ENCODE results near the gene HOMER2. TPM values are rescaled to one million over a fixed set of nuclear protein-coding genes. Genes with fewer than 3 reads are reported as not detected.

Gene HOMER2
- total and polyA plus RNA-seq, 9 of the 15 experiments (the other 6 are each of a cell fraction or from before 2014, with no cell fraction given): 0.13 to 0.47 (median 0.29) TPM; not detected in 1

GRCh38 chr15:82993144-82993543, 40.6 kb upstream of the HOMER2 start:
- Histone ChIP-seq H3K4me3 (no peak overlapping the region), H4K20me1 (replicated peaks; ENCODE audit: control insufficient read depth, insufficient read depth, low read length) (no peaks in the 10 kb centered on the region), H3K4me2 (ENCODE audit: insufficient read depth, low read length) (no peak overlapping the region), H3K27me3 (ENCODE audit: control insufficient read depth in 2 of 2, insufficient read depth in 2 of 2, low read length in 2 of 2) (no peaks in the 10 kb centered on the region), H3K79me2 (ENCODE audit: control insufficient read depth, insufficient read depth, low read length) (no peaks in the 10 kb centered on the region), H3K9me3 (replicated peaks; ENCODE audit: control insufficient read depth, insufficient read depth, low read depth, low read length) (no peaks in the 10 kb centered on the region; the same call in 1 of the 2 replicates), H2AFZ (ENCODE audit: low read depth, low read length) (no peak overlapping the region), H3K4me1 (replicated peaks in 1 of 2; ENCODE audit: control insufficient read depth in 2 of 2, insufficient read depth in 2 of 2, low read length in 2 of 2) (no peaks in the 10 kb centered on the region; a peak in 1 of 5 replicates), H3K9me1 (ENCODE audit: control insufficient read depth, insufficient read depth, low read length) (no peaks in the 10 kb centered on the region), H3K27ac (ENCODE audit: extremely low read depth, low read depth, low read length) (no peak overlapping the region), H3K9ac (ENCODE audit: insufficient read depth in 1 of 2, low read depth in 2 of 2, low read length in 2 of 2) (no peak overlapping the region), H3K36me3 (ENCODE audit: control insufficient read depth, insufficient read depth, low read length) (peaks cover 19% of the 10 kb centered on the region; the same call in 2 of the 3 replicates)
- no TSS peak for BruUV-seq (replicated peaks)
- ATAC-seq: no peak
- CTCF ChIA-PET (ENCODE audit: low intra/inter-chr PET ratio): no interaction called here
- TF ChIP-seq ZC3H8 (IDR thresholded peaks at IDR 0.05) (no peak), GTF2A2 (tag; IDR thresholded peaks at IDR 0.05) (no peak), TEAD2 (tag; IDR thresholded peaks at IDR 0.05) (no peak), THAP7 (CRISPR knock-in tag; IDR thresholded peaks at IDR 0.05) (no peak)
- no peak for DNase-seq (ENCODE audit: extremely low read depth in 1 of 4, low spot score in 3 of 4)
- POLR2A ChIA-PET: interaction anchor here (0.6 to 1.4 kb wide), 3 partner anchors 16 to 353 kb away, joined by 3 to 4 read pairs (median 3); no protein-coding TSS in a partner anchor
- FAIRE-seq: no peak
- intact Hi-C loops (cut with micrococcal nuclease) (no loop called here), in situ Hi-C loops (cut with MboI) (no loop called here)
- 52% methylated on average over 4 of the region's 4 CpGs for WGBS (ENCODE audit: insufficient coverage, low coverage, missing lambda C conversion rate)

GRCh38 chr15:82992436-82992998, 40.0 kb upstream of the HOMER2 start:
- no peak overlapping the region for H3K27ac ChIP-seq (ENCODE audit: extremely low read depth, low read depth, low read length)
- no peaks in the 10 kb centered on the region; a peak in 1 of 5 replicates for H3K4me1 ChIP-seq (replicated peaks in 1 of 2; ENCODE audit: control insufficient read depth in 2 of 2, insufficient read depth in 2 of 2, low read length in 2 of 2)
- no peaks in the 10 kb centered on the region for H3K79me2 ChIP-seq (ENCODE audit: control insufficient read depth, insufficient read depth, low read length)
- in situ Hi-C loops (cut with MboI) (no loop called here), intact Hi-C loops (cut with micrococcal nuclease) (no loop called here)
- FAIRE-seq (no peak), ATAC-seq (no peak), DNase-seq (ENCODE audit: extremely low read depth in 1 of 4, low spot score in 3 of 4) (no peak)
- ChIA-PET POLR2A (interaction anchor here (0.6 to 1.4 kb wide), 4 partner anchors 15 to 353 kb away, joined by 3 to 4 read pairs (median 3); no protein-coding TSS in a partner anchor), CTCF (ENCODE audit: low intra/inter-chr PET ratio) (no interaction called here)
- no peaks in the 10 kb centered on the region for H4K20me1 ChIP-seq (replicated peaks; ENCODE audit: control insufficient read depth, insufficient read depth, low read length)
- no peak overlapping the region for H3K9ac ChIP-seq (ENCODE audit: insufficient read depth in 1 of 2, low read depth in 2 of 2, low read length in 2 of 2)
- no peaks in the 10 kb centered on the region; the same call in 1 of the 2 replicates for H3K9me3 ChIP-seq (replicated peaks; ENCODE audit: control insufficient read depth, insufficient read depth, low read depth, low read length)
- H2AFZ ChIP-seq (ENCODE audit: low read depth, low read length): no peak overlapping the region
- no TSS peak for BruUV-seq (replicated peaks)
- no peak overlapping the region for H3K4me3 ChIP-seq
- H3K4me2 ChIP-seq (ENCODE audit: insufficient read depth, low read length): no peak overlapping the region
- H3K9me1 ChIP-seq (ENCODE audit: control insufficient read depth, insufficient read depth, low read length): no peaks in the 10 kb centered on the region
- 76% methylated on average over 3 of the region's 3 CpGs for WGBS (ENCODE audit: insufficient coverage, low coverage, missing lambda C conversion rate)
- H3K27me3 ChIP-seq (ENCODE audit: control insufficient read depth in 2 of 2, insufficient read depth in 2 of 2, low read length in 2 of 2): no peaks in the 10 kb centered on the region
- H3K36me3 ChIP-seq (ENCODE audit: control insufficient read depth, insufficient read depth, low read length): peaks cover 22% of the 10 kb centered on the region; the same call in 2 of the 3 replicates
- TF ChIP-seq ZNF197 (CRISPR knock-in tag; IDR thresholded peaks at IDR 0.05; ENCODE audit: low read depth) (no peak), U2AF2 (optimal IDR thresholded peaks at IDR 0.05; ENCODE audit: low read depth, low read length) (no peak), NKRF (IDR thresholded peaks at IDR 0.05; ENCODE audit: borderline replicate concordance) (no peak), CBX5 (IDR thresholded peaks at IDR 0.05; ENCODE audit: borderline replicate concordance, low read depth) (no peak), ZNF551 (CRISPR knock-in tag; IDR thresholded peaks at IDR 0.05) (no peak), ZNF695 (CRISPR knock-in tag; IDR thresholded peaks at IDR 0.05) (no peak), ETS1 (conservative IDR thresholded peaks at IDR 0.05; ENCODE audit: control insufficient read depth, low read depth, low read length) (no peak), RCOR1 (IDR thresholded peaks at IDR 0.05; ENCODE audit: borderline replicate concordance in 1 of 2, low read depth in 2 of 2, low read length in 2 of 2) (no peak), NCOA4 (IDR thresholded peaks at IDR 0.05; ENCODE audit: partially characterized antibody) (no peak)

All from K562 (cell line).